ENCODE measurements around the gene DPEP2.
"Not testable (repeated sequence)": the region's sequence is repeated elsewhere in the genome, so short reads cannot be mapped to it uniquely, and the experiment has no call there.

The DPEP2 gene

GRCh38 chr16:68037841-68038597, 38.7 kb upstream of the DPEP2 start:
- peaks cover 2 to 23% (median 7%) of the 10 kb centered on the region in 4 experiments for H3K36me3 ChIP-seq (ENCODE audit: control insufficient read depth in 4 of 4, insufficient read depth in 4 of 4, low read length in 3 of 4)
- 95% methylated on average over 7 of the region's 9 CpGs for WGBS (ENCODE audit: insufficient coverage)
- H3K27ac ChIP-seq (ENCODE audit: insufficient read depth in 1 of 2, low read depth in 1 of 2, low read length in 2 of 2, poor library complexity in 1 of 2, severe bottlenecking in 2 of 2), result peak overlapping the region in 1 of 2 experiments; percentile 49
- H3K4me3 ChIP-seq (ENCODE audit: control insufficient read depth in 1 of 7, extremely low read depth in 1 of 7, insufficient read depth in 4 of 7, low read depth in 2 of 7, low read length in 6 of 7), result peak overlapping the region in 1 of 7 experiments; percentile 7
- no peaks in the 10 kb centered on the region for H3K27me3 ChIP-seq (replicated peaks in 2 of 5; ENCODE audit: control insufficient read depth in 4 of 5, insufficient read depth in 5 of 5, low read length in 4 of 5)
- no peaks in the 10 kb centered on the region for H3K9me3 ChIP-seq (ENCODE audit: control extremely low read depth in 1 of 5, control insufficient read depth in 4 of 5, insufficient read depth in 2 of 5, low read depth in 1 of 5, low read length in 4 of 5)
- ChIA-PET POLR2A (interaction anchor here (1.3 kb wide), 1 partner anchor 15 kb away, joined by 5 read pairs; the partner anchor contains the start of genes DDX28 and DUS2), CTCF (interaction anchor here (0.6 to 1.6 kb wide), 7 partner anchors 10 to 124 kb away, joined by 3 to 6 read pairs (median 3); no protein-coding TSS in a partner anchor)
- H3K4me1 ChIP-seq (ENCODE audit: control extremely low read depth in 1 of 4, control insufficient read depth in 4 of 4, insufficient read depth in 4 of 4, low read length in 3 of 4), result peaks cover 7 to 21% (median 18%) of the 10 kb centered on the region in 4 experiments
- DNase-seq, result peak in 2 of 3 donors; percentile 35 to 41

DNA sequence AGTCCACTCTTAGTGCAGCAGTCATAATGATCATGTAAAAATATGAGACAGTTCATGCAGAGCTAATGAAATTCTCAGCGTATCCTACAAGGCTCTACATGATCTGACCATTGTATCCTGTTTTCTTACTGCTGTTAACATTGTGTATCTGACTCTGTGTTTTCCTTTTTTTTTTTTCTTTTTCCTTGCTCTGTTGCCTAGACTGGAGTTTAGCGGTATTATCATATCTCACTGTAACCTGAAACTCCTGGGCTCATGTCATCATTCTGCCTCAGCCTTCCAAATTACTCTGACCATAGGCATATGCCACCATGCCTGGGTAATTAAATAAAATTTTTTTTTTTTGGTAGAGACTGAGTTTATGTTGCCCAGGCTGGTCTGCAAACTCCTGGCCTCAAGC, 35.9 kb upstream of the DPEP2 start:
- ChIA-PET POLR2A (no interaction called here), CTCF (interaction anchor here (1.0 kb wide), 2 partner anchors 41 to 51 kb away, joined by 3 to 4 read pairs; no protein-coding TSS in a partner anchor)
- Histone ChIP-seq H3K36me3 (ENCODE audit: control insufficient read depth in 4 of 4, insufficient read depth in 4 of 4, low read length in 3 of 4) (peaks cover 2 to 21% (median 7%) of the 10 kb centered on the region in 4 experiments), H3K27ac (ENCODE audit: insufficient read depth in 1 of 2, low read depth in 1 of 2, low read length in 2 of 2, poor library complexity in 1 of 2, severe bottlenecking in 2 of 2) (no peak overlapping the region), H3K27me3 (replicated peaks in 2 of 5; ENCODE audit: control insufficient read depth in 4 of 5, insufficient read depth in 5 of 5, low read length in 4 of 5) (no peaks in the 10 kb centered on the region), H3K4me1 (ENCODE audit: control extremely low read depth in 1 of 4, control insufficient read depth in 4 of 4, insufficient read depth in 4 of 4, low read length in 3 of 4) (peaks cover 5 to 17% (median 13%) of the 10 kb centered on the region in 4 experiments), H3K4me3 (ENCODE audit: control insufficient read depth in 1 of 7, extremely low read depth in 1 of 7, insufficient read depth in 4 of 7, low read depth in 2 of 7, low read length in 6 of 7) (no peak overlapping the region), H3K9me3 (ENCODE audit: control extremely low read depth in 1 of 5, control insufficient read depth in 4 of 5, insufficient read depth in 2 of 5, low read depth in 1 of 5, low read length in 4 of 5) (no peaks in the 10 kb centered on the region)
- DNase-seq, result no peak
- WGBS (ENCODE audit: insufficient coverage), result no CpG with 5 or more reads among the region's 2 CpGs

- no peak overlapping the region for H3K4me3 ChIP-seq (ENCODE audit: control insufficient read depth in 1 of 7, extremely low read depth in 1 of 7, insufficient read depth in 4 of 7, low read depth in 2 of 7, low read length in 6 of 7)
- no peaks in the 10 kb centered on the region for H3K27me3 ChIP-seq (replicated peaks in 2 of 5; ENCODE audit: control insufficient read depth in 4 of 5, insufficient read depth in 5 of 5, low read length in 4 of 5)
- H3K27ac ChIP-seq (ENCODE audit: insufficient read depth in 1 of 2, low read depth in 1 of 2, low read length in 2 of 2, poor library complexity in 1 of 2, severe bottlenecking in 2 of 2), result no peak overlapping the region
- H3K36me3 ChIP-seq (ENCODE audit: control insufficient read depth in 4 of 4, insufficient read depth in 4 of 4, low read length in 3 of 4), result peaks cover 4 to 20% (median 8%) of the 10 kb centered on the region in 4 experiments
- WGBS (ENCODE audit: insufficient coverage), result 89% methylated on average over 2 of the region's 2 CpGs
- no peak for DNase-seq
- no peaks in the 10 kb centered on the region for H3K9me3 ChIP-seq (ENCODE audit: control extremely low read depth in 1 of 5, control insufficient read depth in 4 of 5, insufficient read depth in 2 of 5, low read depth in 1 of 5, low read length in 4 of 5)
- peaks cover 4 to 7% (median 5%) of the 10 kb centered on the region in 4 experiments for H3K4me1 ChIP-seq (ENCODE audit: control extremely low read depth in 1 of 4, control insufficient read depth in 4 of 4, insufficient read depth in 4 of 4, low read length in 3 of 4)
- ChIA-PET CTCF (interaction anchor here (0.7 kb wide), 1 partner anchor 21 kb away, joined by 3 read pairs; no protein-coding TSS in a partner anchor), POLR2A (interaction anchor here (0.6 kb wide), 1 partner anchor 11 kb away, joined by 3 read pairs; no protein-coding TSS in a partner anchor)
Observed at GRCh38 chr16:68033101-68033500, 33.8 kb upstream of the DPEP2 start.

GRCh38 chr16:68031951-68032350, 32.7 kb upstream of the DPEP2 start:
- no peaks in the 10 kb centered on the region for H3K4me1 ChIP-seq (ENCODE audit: control extremely low read depth in 1 of 4, control insufficient read depth in 4 of 4, insufficient read depth in 4 of 4, low read length in 3 of 4)
- 100% methylated on average over 1 of the region's 2 CpGs for WGBS (ENCODE audit: insufficient coverage)
- H3K36me3 ChIP-seq (ENCODE audit: control insufficient read depth in 4 of 4, insufficient read depth in 4 of 4, low read length in 3 of 4), result peaks cover 6 to 25% (median 15%) of the 10 kb centered on the region in 4 experiments
- POLR2A ChIA-PET, result no interaction called here
- no peak overlapping the region for H3K4me3 ChIP-seq (ENCODE audit: control insufficient read depth in 1 of 7, extremely low read depth in 1 of 7, insufficient read depth in 4 of 7, low read depth in 2 of 7, low read length in 6 of 7)
- no peaks in the 10 kb centered on the region for H3K27me3 ChIP-seq (replicated peaks in 2 of 5; ENCODE audit: control insufficient read depth in 4 of 5, insufficient read depth in 5 of 5, low read length in 4 of 5)
- no peak for DNase-seq
- no peak overlapping the region for H3K27ac ChIP-seq (ENCODE audit: insufficient read depth in 1 of 2, low read depth in 1 of 2, low read length in 2 of 2, poor library complexity in 1 of 2, severe bottlenecking in 2 of 2)
- no peaks in the 10 kb centered on the region for H3K9me3 ChIP-seq (ENCODE audit: control extremely low read depth in 1 of 5, control insufficient read depth in 4 of 5, insufficient read depth in 2 of 5, low read depth in 1 of 5, low read length in 4 of 5)
- CTCF ChIA-PET, result interaction anchor here (0.7 to 1.2 kb wide), 2 partner anchors 8 to 9 kb away, joined by 3 read pairs; no protein-coding TSS in a partner anchor

- H3K9me3 ChIP-seq (ENCODE audit: control extremely low read depth in 1 of 5, control insufficient read depth in 4 of 5, insufficient read depth in 2 of 5, low read depth in 1 of 5, low read length in 4 of 5); H3K4me3 ChIP-seq (ENCODE audit: control insufficient read depth in 1 of 7, extremely low read depth in 1 of 7, insufficient read depth in 4 of 7, low read depth in 2 of 7, low read length in 6 of 7); H3K27me3 ChIP-seq (replicated peaks in 2 of 5; ENCODE audit: control insufficient read depth in 4 of 5, insufficient read depth in 5 of 5, low read length in 4 of 5); DNase-seq; POLR2A ChIA-PET; H3K27ac ChIP-seq (ENCODE audit: insufficient read depth in 1 of 2, low read depth in 1 of 2, low read length in 2 of 2, poor library complexity in 1 of 2, severe bottlenecking in 2 of 2); H3K4me1 ChIP-seq (ENCODE audit: control extremely low read depth in 1 of 4, control insufficient read depth in 4 of 4, insufficient read depth in 4 of 4, low read length in 3 of 4): not testable (repeated sequence)
- WGBS (ENCODE audit: insufficient coverage), result 100% methylated on average over 5 of the region's 6 CpGs
- CTCF ChIA-PET, result interaction anchor here (1.1 to 2.4 kb wide), 3 partner anchors 10 to 38 kb away, joined by 3 to 7 read pairs (median 3); no protein-coding TSS in a partner anchor
- H3K36me3 ChIP-seq (ENCODE audit: control insufficient read depth in 4 of 4, insufficient read depth in 4 of 4, low read length in 3 of 4), result peaks cover 6 to 33% (median 18%) of the 10 kb centered on the region in 4 experiments
Observed at GRCh38 chr16:68030108-68030507, 30.8 kb upstream of the DPEP2 start.

DNA sequence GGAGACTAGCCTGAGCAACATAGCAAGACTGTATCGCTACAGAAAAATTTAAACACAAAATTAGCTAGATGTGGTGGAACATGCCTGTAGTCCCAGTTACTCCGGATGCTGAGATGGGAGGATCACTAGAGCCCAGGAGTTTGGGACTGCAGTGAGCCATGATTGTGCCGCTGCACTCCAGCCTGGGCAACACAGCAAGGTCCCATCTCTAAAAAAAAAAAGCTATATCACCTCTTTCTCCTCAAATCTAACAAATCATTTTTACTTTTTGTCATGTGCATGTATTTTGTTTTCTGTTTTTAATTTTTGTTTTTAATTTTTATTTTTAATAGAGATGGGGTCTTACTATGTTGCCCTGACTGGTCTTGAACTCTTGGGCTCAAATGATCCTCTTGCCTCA, 29.7 kb upstream of the DPEP2 start:
- CTCF ChIA-PET, result interaction anchor here (1.1 to 2.4 kb wide), 6 partner anchors 11 to 51 kb away, joined by 3 to 7 read pairs (median 4); partner anchors contain the start of gene DPEP2NB
- no peaks in the 10 kb centered on the region for H3K9me3 ChIP-seq (ENCODE audit: control extremely low read depth in 1 of 5, control insufficient read depth in 4 of 5, insufficient read depth in 2 of 5, low read depth in 1 of 5, low read length in 4 of 5)
- no peak for DNase-seq
- H3K4me1 ChIP-seq (ENCODE audit: control extremely low read depth in 1 of 4, control insufficient read depth in 4 of 4, insufficient read depth in 4 of 4, low read length in 3 of 4), result peaks cover 0 to 6% (median 4%) of the 10 kb centered on the region in 4 experiments
- no peak overlapping the region for H3K4me3 ChIP-seq (ENCODE audit: control insufficient read depth in 1 of 7, extremely low read depth in 1 of 7, insufficient read depth in 4 of 7, low read depth in 2 of 7, low read length in 6 of 7)
- POLR2A ChIA-PET, result no interaction called here
- no peak overlapping the region for H3K27ac ChIP-seq (ENCODE audit: insufficient read depth in 1 of 2, low read depth in 1 of 2, low read length in 2 of 2, poor library complexity in 1 of 2, severe bottlenecking in 2 of 2)
- H3K36me3 ChIP-seq (ENCODE audit: control insufficient read depth in 4 of 4, insufficient read depth in 4 of 4, low read length in 3 of 4), result peaks cover 6 to 33% (median 18%) of the 10 kb centered on the region in 4 experiments
- no peaks in the 10 kb centered on the region for H3K27me3 ChIP-seq (replicated peaks in 2 of 5; ENCODE audit: control insufficient read depth in 4 of 5, insufficient read depth in 5 of 5, low read length in 4 of 5)
- 96% methylated on average over 2 of the region's 3 CpGs for WGBS (ENCODE audit: insufficient coverage)
